SU-DHL-6 (cell line): ENCODE results near the gene TMEM39A.

Experiments used
- H2AFZ ChIP-seq: fragments of 200-600 bp; sonication (generic); 2 replicates; pipeline ENCODE4 v1.6.1; 2014; ENCODE audit warnings: low read depth, mild to moderate bottlenecking, moderate library complexity, mixed read lengths, antibody characterized with exemption, low read length; ENCODE audit not compliant: severe bottlenecking
- H3F3A ChIP-seq: fragments of 200-600 bp; shearing (Covaris generic); 2 replicates; pipeline ENCODE4 v1.6.0; 2016; ENCODE audit warnings: antibody characterized with exemption, mild to moderate bottlenecking; ENCODE audit not compliant: insufficient read depth
- H3K27ac ChIP-seq: fragments of 200-600 bp; sonication (generic); 2 replicates; pipeline ENCODE4 v1.5.1; 2016; ENCODE audit warnings: low read depth, mild to moderate bottlenecking, low read length, moderate library complexity, mixed read lengths
- H3K27me3 ChIP-seq: fragments of 200-600 bp; sonication (generic), shearing (Covaris generic); 2 replicates; pipeline ENCODE4 v1.6.0; 2014; ENCODE audit warnings: mild to moderate bottlenecking, low read length
- H3K36me3 ChIP-seq: fragments of 200-600 bp; sonication (generic); 2 replicates; pipeline ENCODE4 v1.6.1; 2014; ENCODE audit warnings: mild to moderate bottlenecking, low read length, mixed read lengths
- H3K4me2 ChIP-seq: fragments of 300-600, 200-600 bp; shearing (Covaris generic), sonication (generic); 2 replicates; pipeline ENCODE4 v1.6.0; 2014; ENCODE audit warnings: low read length, low read depth, mild to moderate bottlenecking; ENCODE audit not compliant: poor library complexity, severe bottlenecking
- H3K4me3 ChIP-seq: fragments of 200-600 bp; sonication (generic); 2 replicates; pipeline ENCODE4 v1.5.1; 2014; ENCODE audit warnings: antibody characterized with exemption, low read length, mild to moderate bottlenecking, mixed read lengths; ENCODE audit not compliant: insufficient read depth, poor library complexity, severe bottlenecking
- H3K79me2 ChIP-seq: fragments of 200-600 bp; sonication (generic); 2 replicates; pipeline ENCODE4 v1.6.1; 2014; ENCODE audit warnings: mild to moderate bottlenecking, low read length, moderate library complexity; ENCODE audit not compliant: insufficient read depth
- H3K9ac ChIP-seq: fragments of 200-600 bp; sonication (generic); 2 replicates; pipeline ENCODE4 v1.7.0; 2014; ENCODE audit warnings: mild to moderate bottlenecking, low read length
- H3K9me2 ChIP-seq: fragments of 200-600 bp; sonication (generic); replicated peaks from 2 replicates; pipeline ENCODE4 v1.6.1; 2014; ENCODE audit warnings: low read length; ENCODE audit not compliant: insufficient read depth
- H3K9me3 ChIP-seq: fragments of 200-600 bp; sonication (generic); 2 replicates; pipeline ENCODE4 v1.6.1; 2014; ENCODE audit warnings: low read length, mixed read lengths; ENCODE audit not compliant: insufficient read depth
- H4K20me1 ChIP-seq: fragments of 200-600 bp; sonication (generic); 2 replicates; pipeline ENCODE4 v1.6.1; 2014; ENCODE audit warnings: low read depth, mild to moderate bottlenecking, antibody characterized with exemption, low read length, moderate library complexity, mixed read lengths
- CTCF ChIP-seq: fragments of 200-600 bp; sonication (generic); IDR thresholded peaks from one replicate; pipeline ENCODE4 v1.5.1; 2017; ENCODE audit warnings: antibody characterized with exemption, mild to moderate bottlenecking, low read length, moderate library complexity; ENCODE audit not compliant: insufficient read depth, poor library complexity, severe bottlenecking
- EZH2phosphoT487 ChIP-seq: fragments of 200-600 bp; sonication (generic), shearing (Covaris generic); conservative IDR thresholded peaks from 2 replicates; pipeline ENCODE4 v1.6.1; 2018; ENCODE audit warnings: mild to moderate bottlenecking, antibody characterized with exemption, low read length, moderate library complexity, mixed read lengths

TMEM39A gene

GRCh38 chr3:119388577-119388976 is 74.8 kb downstream of the TMEM39A start:
- TF ChIP-seq CTCF (no peak), EZH2phosphoT487 (no peak)

GRCh38 chr3:119382134-119382533 is 81.3 kb downstream of the TMEM39A start:
- Histone ChIP-seq H3K36me3 (no peaks in the 10 kb centered on the region), H2AFZ (no peak overlapping the region), H3K79me2 (no peaks in the 10 kb centered on the region), H3F3A (no peaks in the 10 kb centered on the region), H3K27ac (no peak overlapping the region), H3K4me3 (no peak overlapping the region), H3K27me3 (no peaks in the 10 kb centered on the region), H3K9ac (no peak overlapping the region), H3K9me2 (no peaks in the 10 kb centered on the region), H3K9me3 (no peaks in the 10 kb centered on the region), H4K20me1 (no peaks in the 10 kb centered on the region), H3K4me2 (no peak overlapping the region)
- TF ChIP-seq EZH2phosphoT487 (no peak), CTCF (no peak)

More at GRCh38 chr3:119388577-119388976, 74.8 kb downstream of the TMEM39A start:
- Histone ChIP-seq H3F3A (no peaks in the 10 kb centered on the region), H3K9me2 (no peaks in the 10 kb centered on the region), H3K79me2 (no peaks in the 10 kb centered on the region), H2AFZ (no peak overlapping the region), H3K9me3 (no peaks in the 10 kb centered on the region), H3K27me3 (no peaks in the 10 kb centered on the region), H3K27ac (no peak overlapping the region), H3K4me2 (no peak overlapping the region), H3K9ac (no peak overlapping the region), H3K36me3 (no peaks in the 10 kb centered on the region), H4K20me1 (no peaks in the 10 kb centered on the region), H3K4me3 (no peak overlapping the region)

- H3K9ac ChIP-seq: no peak overlapping the region
- no peak overlapping the region for H2AFZ ChIP-seq
- TF ChIP-seq CTCF (no peak), EZH2phosphoT487 (no peak)
- no peaks in the 10 kb centered on the region for H3K36me3 ChIP-seq
- H3F3A ChIP-seq: no peaks in the 10 kb centered on the region
- H4K20me1 ChIP-seq: no peaks in the 10 kb centered on the region
- no peaks in the 10 kb centered on the region for H3K79me2 ChIP-seq
- no peak overlapping the region for H3K4me3 ChIP-seq
- H3K27me3 ChIP-seq: no peaks in the 10 kb centered on the region
- H3K4me2 ChIP-seq: no peak overlapping the region
- H3K9me3 ChIP-seq: no peaks in the 10 kb centered on the region
- no peak overlapping the region for H3K27ac ChIP-seq
- H3K9me2 ChIP-seq: no peaks in the 10 kb centered on the region
These were observed 82.7 kb downstream of the TMEM39A start for GRCh38 chr3:119380697-119381096.
